ENCODE measurements around the gene TNPO3. TPM values are rescaled to one million over a fixed set of nuclear protein-coding genes. Genes with fewer than 3 reads are reported as not detected.
"Not testable (repeated sequence)": the region's sequence is repeated elsewhere in the genome, so short reads cannot be mapped to it uniquely, and the experiment has no call there.

Gene TNPO3
- total and polyA plus RNA-seq, 4 donors, result 41.6 to 56.8 (median 44.7) TPM

GRCh38 chr7:128913870-128914565 is 140.9 kb downstream of the TNPO3 start:
- Histone ChIP-seq H3K4me3 (ENCODE audit: low read depth, low read length) (no peak overlapping the region), H3K27ac (ENCODE audit: low read depth, low read length) (no peak overlapping the region), H3K9me3 (ENCODE audit: control insufficient read depth, insufficient read depth, low read length) (no peaks in the 10 kb centered on the region), H3K27me3 (ENCODE audit: control insufficient read depth, insufficient read depth, low read length) (peaks cover 70% of the 10 kb centered on the region), H3K36me3 (ENCODE audit: control insufficient read depth, insufficient read depth, low read length) (no peaks in the 10 kb centered on the region), H3K4me1 (ENCODE audit: control insufficient read depth, insufficient read depth, low read length) (peaks cover 34% of the 10 kb centered on the region)
- 83% methylated on average over 9 of the region's 10 CpGs for WGBS (ENCODE audit: insufficient coverage)
- no peak for DNase-seq (ENCODE audit: low read depth in 4 of 6, low spot score in 6 of 6)

GRCh38 chr7:128912709-128913495 is 142.0 kb downstream of the TNPO3 start:
- H3K27ac ChIP-seq (ENCODE audit: low read depth, low read length); H3K4me3 ChIP-seq (ENCODE audit: low read depth, low read length); H3K9me3 ChIP-seq (ENCODE audit: control insufficient read depth, insufficient read depth, low read length); H3K36me3 ChIP-seq (ENCODE audit: control insufficient read depth, insufficient read depth, low read length); DNase-seq (ENCODE audit: low read depth in 4 of 6, low spot score in 6 of 6): not testable (repeated sequence)
- peaks cover 73% of the 10 kb centered on the region for H3K27me3 ChIP-seq (ENCODE audit: control insufficient read depth, insufficient read depth, low read length)
- peaks cover 34% of the 10 kb centered on the region for H3K4me1 ChIP-seq (ENCODE audit: control insufficient read depth, insufficient read depth, low read length)
- 80% methylated on average over 1 of the region's 20 CpGs for WGBS (ENCODE audit: insufficient coverage)

DNA sequence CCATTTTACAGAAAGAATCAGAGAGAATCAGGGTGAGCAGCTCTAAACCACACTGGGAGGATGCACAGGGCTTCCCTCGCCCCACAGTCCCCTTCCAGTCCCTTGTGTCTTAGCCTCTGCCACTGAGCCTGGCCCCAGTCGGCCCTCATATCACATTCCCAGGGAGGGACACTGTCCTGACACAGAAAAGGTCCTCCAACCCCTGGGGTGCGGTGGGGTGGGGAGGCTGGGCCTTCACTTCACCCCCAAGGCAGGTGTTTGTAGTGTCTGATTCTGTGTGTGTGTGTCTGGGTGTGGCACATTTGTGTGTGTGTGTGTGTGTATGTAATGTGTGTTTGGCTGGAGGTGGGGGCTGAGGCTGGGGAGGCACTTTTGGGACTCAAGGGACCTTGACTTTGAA is 142.6 kb downstream of the TNPO3 start:
- Histone ChIP-seq H3K36me3 (ENCODE audit: control insufficient read depth, insufficient read depth, low read length) (no peaks in the 10 kb centered on the region), H3K27ac (ENCODE audit: low read depth, low read length) (no peak overlapping the region), H3K9me3 (ENCODE audit: control insufficient read depth, insufficient read depth, low read length) (no peaks in the 10 kb centered on the region), H3K4me1 (ENCODE audit: control insufficient read depth, insufficient read depth, low read length) (peaks cover 34% of the 10 kb centered on the region), H3K4me3 (ENCODE audit: low read depth, low read length) (no peak overlapping the region), H3K27me3 (ENCODE audit: control insufficient read depth, insufficient read depth, low read length) (peaks cover 73% of the 10 kb centered on the region)
- no peak for DNase-seq (ENCODE audit: low read depth in 4 of 6, low spot score in 6 of 6)
- 100% methylated on average over 1 of the region's 3 CpGs for WGBS (ENCODE audit: insufficient coverage)

GRCh38 chr7:128911423-128912031 is 143.4 kb downstream of the TNPO3 start:
- Histone ChIP-seq H3K27me3 (ENCODE audit: control insufficient read depth, insufficient read depth, low read length) (peaks cover 66% of the 10 kb centered on the region), H3K4me3 (ENCODE audit: low read depth, low read length) (no peak overlapping the region), H3K36me3 (ENCODE audit: control insufficient read depth, insufficient read depth, low read length) (no peaks in the 10 kb centered on the region), H3K27ac (ENCODE audit: low read depth, low read length) (no peak overlapping the region), H3K4me1 (ENCODE audit: control insufficient read depth, insufficient read depth, low read length) (peaks cover 34% of the 10 kb centered on the region), H3K9me3 (ENCODE audit: control insufficient read depth, insufficient read depth, low read length) (no peaks in the 10 kb centered on the region)
- WGBS (ENCODE audit: insufficient coverage), result 59% methylated on average over 7 of the region's 8 CpGs
- DNase-seq (ENCODE audit: low read depth in 4 of 6, low spot score in 6 of 6), result peak in 1 of 6 donors; percentile 45

DNA sequence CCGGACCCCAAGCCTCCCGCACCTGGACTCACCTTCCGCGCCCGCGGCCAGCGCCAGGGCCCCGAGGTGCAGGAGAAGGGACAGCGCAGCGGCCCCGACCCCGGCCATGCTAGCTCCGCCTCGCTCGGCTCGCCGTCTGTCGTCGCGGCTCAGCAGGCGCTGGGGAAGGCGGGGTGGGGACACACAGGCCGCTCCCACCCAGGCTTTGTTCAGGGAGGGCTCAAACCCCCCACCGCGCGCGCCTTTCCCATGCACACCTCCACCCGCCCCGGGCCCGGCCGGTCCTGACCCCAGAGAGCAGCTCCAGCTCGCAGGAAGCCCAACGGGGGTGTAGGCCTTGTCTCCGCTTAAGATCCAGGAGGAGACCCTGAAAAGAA is 144.4 kb downstream of the TNPO3 start, which contains the start of gene KCP:
Gene KCP, minus strand, starts transcription at position 141 of the 377 bp plus-strand sequence. Its CDS starts 33 bp downstream, at position 108.
- WGBS (ENCODE audit: insufficient coverage), result 10% methylated on average over 34 of the region's 34 CpGs
- Histone ChIP-seq H3K4me1 (ENCODE audit: control insufficient read depth, insufficient read depth, low read length) (peaks cover 32% of the 10 kb centered on the region), H3K9me3 (ENCODE audit: control insufficient read depth, insufficient read depth, low read length) (no peaks in the 10 kb centered on the region), H3K36me3 (ENCODE audit: control insufficient read depth, insufficient read depth, low read length) (no peaks in the 10 kb centered on the region), H3K27me3 (ENCODE audit: control insufficient read depth, insufficient read depth, low read length) (peaks cover 58% of the 10 kb centered on the region), H3K27ac (ENCODE audit: low read depth, low read length) (no peak within 1 kb of the TSS), H3K4me3 (ENCODE audit: low read depth, low read length) (peak within 1 kb of the TSS; percentile 22)
- DNase-seq (ENCODE audit: low read depth in 4 of 6, low spot score in 6 of 6), result no peak

DNA sequence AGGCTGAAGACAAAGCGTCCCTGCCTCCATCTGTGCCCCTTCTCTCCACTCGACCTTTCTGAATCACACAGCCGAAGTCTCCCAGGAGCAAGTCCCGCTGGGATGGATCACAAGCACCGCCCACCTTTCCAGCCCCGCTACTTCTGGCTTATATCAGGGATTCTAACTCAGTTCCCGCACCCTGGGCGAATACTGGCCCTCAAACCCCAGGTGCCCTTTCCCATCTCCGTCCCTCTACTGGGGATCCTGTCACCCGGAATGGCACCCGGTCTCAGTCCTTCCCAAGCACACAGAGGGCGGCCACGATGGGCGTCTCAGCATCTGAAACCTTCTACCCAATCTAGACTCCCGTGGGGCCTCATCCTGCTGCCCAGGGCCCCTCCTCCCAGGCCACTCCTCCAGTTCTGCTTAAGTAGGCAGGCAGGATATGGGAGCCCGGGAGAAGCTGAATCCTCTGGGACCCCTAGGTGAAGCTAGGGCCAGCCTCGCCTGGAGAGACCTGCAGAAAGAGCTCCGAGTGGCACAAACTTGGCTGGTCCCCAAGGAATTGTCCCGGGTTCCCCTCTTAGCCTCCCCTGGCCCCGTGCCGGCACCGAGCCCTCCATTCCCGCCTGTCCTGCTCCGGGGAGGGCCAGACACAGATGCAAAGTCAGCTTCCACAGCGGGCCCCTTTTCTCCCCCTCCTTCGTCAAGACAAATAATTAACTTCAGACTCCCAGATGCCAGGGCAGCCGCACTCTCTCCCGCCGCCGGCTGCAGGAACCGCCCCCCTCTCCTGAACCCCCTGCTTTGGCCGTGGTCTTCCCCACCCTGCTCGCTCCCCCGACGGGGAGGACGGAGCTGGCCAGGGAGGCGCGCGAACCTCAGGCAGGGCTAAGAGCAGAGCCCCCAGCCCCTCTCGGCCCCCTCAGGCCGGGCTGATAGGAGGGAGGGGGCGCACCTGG is 145.0 kb downstream of the TNPO3 start:
- H3K4me3 ChIP-seq (ENCODE audit: low read depth, low read length), result peak overlapping the region; percentile 22
- H3K27me3 ChIP-seq (ENCODE audit: control insufficient read depth, insufficient read depth, low read length), result peaks cover 52% of the 10 kb centered on the region
- WGBS (ENCODE audit: insufficient coverage), result 10% methylated on average over 41 of the region's 42 CpGs
- H3K27ac ChIP-seq (ENCODE audit: low read depth, low read length), result no peak overlapping the region
- H3K9me3 ChIP-seq (ENCODE audit: control insufficient read depth, insufficient read depth, low read length), result no peaks in the 10 kb centered on the region
- DNase-seq (ENCODE audit: low read depth in 4 of 6, low spot score in 6 of 6), result peak in 2 of 6 donors; percentile 28 to 29
- H3K4me1 ChIP-seq (ENCODE audit: control insufficient read depth, insufficient read depth, low read length), result peaks cover 31% of the 10 kb centered on the region
- no peaks in the 10 kb centered on the region for H3K36me3 ChIP-seq (ENCODE audit: control insufficient read depth, insufficient read depth, low read length)

DNA sequence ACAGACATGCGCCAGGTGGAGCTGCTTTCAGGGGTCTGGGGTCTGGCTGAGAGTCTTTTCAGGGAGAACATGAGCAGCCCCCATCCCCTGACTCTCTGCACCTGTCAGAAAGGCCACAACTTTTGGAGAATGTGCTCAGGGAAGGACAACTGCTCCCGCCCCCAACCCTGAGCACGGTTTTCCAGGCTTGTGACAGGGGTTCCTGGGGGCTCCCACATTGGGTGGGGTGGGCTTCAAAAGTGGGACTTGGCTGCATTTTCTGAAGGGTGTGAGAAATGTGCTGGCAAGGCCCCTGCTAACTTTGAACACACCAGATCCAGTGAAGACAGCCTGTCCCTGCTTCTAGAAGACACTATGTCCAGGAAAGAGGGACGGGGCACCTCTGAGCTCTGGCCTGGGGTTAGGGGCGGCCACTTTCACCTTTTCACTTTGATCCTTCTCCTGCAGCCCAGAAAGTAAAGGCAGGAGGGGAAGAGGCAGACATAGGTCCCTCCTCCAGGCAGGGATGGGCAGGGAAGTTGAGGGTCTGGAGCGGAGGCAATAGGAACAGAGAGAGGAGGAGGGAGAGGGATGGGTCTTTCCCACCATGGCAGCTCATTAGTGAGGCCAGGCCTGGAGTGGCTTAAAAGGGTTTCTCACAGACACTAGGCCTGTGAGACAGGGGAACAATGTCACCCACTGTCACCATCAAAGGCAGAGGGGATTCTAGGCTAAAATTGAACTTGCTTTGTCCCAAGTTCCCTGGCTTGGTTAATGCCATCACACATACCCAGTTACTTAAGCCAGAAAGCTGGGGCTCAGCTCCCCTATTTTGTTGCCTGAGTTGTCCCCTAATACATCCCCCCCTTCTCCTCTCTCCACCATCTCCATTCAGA is 145.9 kb downstream of the TNPO3 start:
- Histone ChIP-seq H3K4me3 (ENCODE audit: low read depth, low read length) (no peak overlapping the region), H3K9me3 (ENCODE audit: control insufficient read depth, insufficient read depth, low read length) (no peaks in the 10 kb centered on the region), H3K36me3 (ENCODE audit: control insufficient read depth, insufficient read depth, low read length) (no peaks in the 10 kb centered on the region), H3K4me1 (ENCODE audit: control insufficient read depth, insufficient read depth, low read length) (peaks cover 26% of the 10 kb centered on the region), H3K27me3 (ENCODE audit: control insufficient read depth, insufficient read depth, low read length) (peaks cover 43% of the 10 kb centered on the region), H3K27ac (ENCODE audit: low read depth, low read length) (no peak overlapping the region)
- WGBS (ENCODE audit: insufficient coverage), result 90% methylated on average over 5 of the region's 6 CpGs
- DNase-seq (ENCODE audit: low read depth in 4 of 6, low spot score in 6 of 6), result no peak

GRCh38 chr7:128906766-128907559 is 147.9 kb downstream of the TNPO3 start:
- H3K4me3 ChIP-seq (ENCODE audit: low read depth, low read length), result no peak overlapping the region
- peaks cover 26% of the 10 kb centered on the region for H3K4me1 ChIP-seq (ENCODE audit: control insufficient read depth, insufficient read depth, low read length)
- peaks cover 34% of the 10 kb centered on the region for H3K27me3 ChIP-seq (ENCODE audit: control insufficient read depth, insufficient read depth, low read length)
- no peak overlapping the region for H3K27ac ChIP-seq (ENCODE audit: low read depth, low read length)
- no peaks in the 10 kb centered on the region for H3K9me3 ChIP-seq (ENCODE audit: control insufficient read depth, insufficient read depth, low read length)
- DNase-seq (ENCODE audit: low read depth in 4 of 6, low spot score in 6 of 6), result no peak
- no peaks in the 10 kb centered on the region for H3K36me3 ChIP-seq (ENCODE audit: control insufficient read depth, insufficient read depth, low read length)
- WGBS (ENCODE audit: insufficient coverage), result 95% methylated on average over 15 of the region's 19 CpGs

All from spinal cord (tissue), 10 donors.